Large intestine (tissue), 3 donors: ENCODE data around the gene DYNC1H1. TPM values are rescaled to one million over a fixed set of nuclear protein-coding genes. Genes with fewer than 3 reads are reported as not detected.
A peak's percentile ranks its signal among the peaks of the same experiment; 100 is the strongest.
"Not testable (repeated sequence)": the region's sequence is repeated elsewhere in the genome, so short reads cannot be mapped to it uniquely, and the experiment has no call there.

Experiments
- DNase-seq, 2 donors: peaks; one replicate each; pipeline versions ENCODE4 v3.0.0 to v3.0.0-alpha.2; 2013
- H3K27ac ChIP-seq: one replicate; pipeline ENCODE4 v1.5.1; 2013; ENCODE audit warnings: low read length
- H3K27me3 ChIP-seq: 2 replicates; pipeline ENCODE4 v1.6.1; 2013; ENCODE audit warnings: low read length; ENCODE audit not compliant: control insufficient read depth, insufficient read depth
- H3K36me3 ChIP-seq: 2 replicates; pipeline ENCODE4 v1.6.1; 2013; ENCODE audit warnings: low read length; ENCODE audit not compliant: control insufficient read depth, insufficient read depth
- H3K4me1 ChIP-seq: one replicate; pipeline ENCODE4 v1.6.1; 2013; ENCODE audit warnings: low read length; ENCODE audit not compliant: control insufficient read depth, insufficient read depth
- H3K4me3 ChIP-seq: one replicate; pipeline ENCODE4 v1.5.1; 2013; ENCODE audit warnings: low read length
- H3K9me3 ChIP-seq: one replicate; pipeline ENCODE4 v1.6.1; 2013; ENCODE audit warnings: mild to moderate bottlenecking, low read depth, low read length, moderate library complexity; ENCODE audit not compliant: control insufficient read depth
- WGBS: methylation state at CpG from one replicate; pipeline ENCODE4 v1.1.5; 2013; ENCODE audit warnings: low lambda C conversion rate; ENCODE audit not compliant: insufficient coverage; 5-methylcytosine and 5-hydroxymethylcytosine counted together
- polyA plus RNA-seq: library from polyadenylated mRNA; unstranded; fragments of 120-200 nt; gene quantifications from one replicate; pipeline ENCODE4 v1.2.1, GENCODE V29; 2013

DYNC1H1 gene
- polyA plus RNA-seq, 1 donor, result 259 TPM

DNA sequence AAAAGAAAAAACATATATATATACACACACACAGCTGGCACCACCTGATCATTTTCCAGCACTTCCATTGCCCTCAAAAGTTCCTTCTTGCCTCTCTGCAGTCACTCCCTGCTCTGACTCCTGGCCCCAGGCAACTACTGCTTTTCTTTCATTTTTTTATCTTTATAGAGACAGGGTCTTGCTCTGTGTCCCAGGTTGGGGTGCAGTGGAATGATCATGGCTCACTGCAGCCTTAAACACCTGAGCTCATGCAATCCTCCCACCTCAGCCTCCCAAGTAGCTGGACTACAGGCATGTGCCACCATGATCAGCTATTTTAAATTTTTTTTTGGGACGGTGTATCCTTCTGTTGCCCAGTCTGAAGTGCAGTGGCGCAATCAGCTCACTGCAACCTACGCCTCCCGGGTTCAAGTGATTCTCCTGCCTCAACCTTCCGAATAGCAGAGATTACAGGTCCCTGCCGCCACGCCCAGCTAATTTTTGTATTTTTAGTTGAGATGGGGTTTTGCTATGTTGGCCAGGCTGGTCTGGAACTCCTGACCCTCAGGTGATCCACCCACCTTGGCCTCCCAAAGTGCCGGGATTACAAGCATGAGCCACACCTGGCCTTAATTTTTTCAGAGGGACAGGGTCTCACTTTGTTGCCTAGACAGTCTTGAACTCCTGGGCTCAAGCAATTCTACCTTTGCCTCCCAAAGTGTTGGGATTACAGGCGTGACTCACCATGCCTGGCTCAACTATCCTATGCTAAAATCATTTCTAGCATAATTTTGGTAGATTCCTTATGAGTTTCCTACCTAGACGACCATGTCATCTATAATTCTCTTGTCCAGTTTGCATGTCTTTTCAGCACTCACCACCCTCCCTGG lies 114.7 kb downstream of the DYNC1H1 start:
- Histone ChIP-seq H3K27ac (no peak overlapping the region), H3K27me3 (no peaks in the 10 kb centered on the region), H3K4me3 (no peak overlapping the region), H3K36me3 (peaks cover 61% of the 10 kb centered on the region), H3K9me3 (no peaks in the 10 kb centered on the region), H3K4me1 (peaks cover 14% of the 10 kb centered on the region)
- no CpG with 5 or more reads among the region's 10 CpGs for WGBS
- DNase-seq, result no peak

- Histone ChIP-seq H3K4me3 (no peak overlapping the region), H3K4me1 (peaks cover 15% of the 10 kb centered on the region), H3K27ac (no peak overlapping the region), H3K36me3 (peaks cover 66% of the 10 kb centered on the region), H3K27me3 (no peaks in the 10 kb centered on the region), H3K9me3 (no peaks in the 10 kb centered on the region)
- DNase-seq, result no peak
Observed at GRCh38 chr14:102079700-102079979, 115.3 kb downstream of the DYNC1H1 start.

DNA sequence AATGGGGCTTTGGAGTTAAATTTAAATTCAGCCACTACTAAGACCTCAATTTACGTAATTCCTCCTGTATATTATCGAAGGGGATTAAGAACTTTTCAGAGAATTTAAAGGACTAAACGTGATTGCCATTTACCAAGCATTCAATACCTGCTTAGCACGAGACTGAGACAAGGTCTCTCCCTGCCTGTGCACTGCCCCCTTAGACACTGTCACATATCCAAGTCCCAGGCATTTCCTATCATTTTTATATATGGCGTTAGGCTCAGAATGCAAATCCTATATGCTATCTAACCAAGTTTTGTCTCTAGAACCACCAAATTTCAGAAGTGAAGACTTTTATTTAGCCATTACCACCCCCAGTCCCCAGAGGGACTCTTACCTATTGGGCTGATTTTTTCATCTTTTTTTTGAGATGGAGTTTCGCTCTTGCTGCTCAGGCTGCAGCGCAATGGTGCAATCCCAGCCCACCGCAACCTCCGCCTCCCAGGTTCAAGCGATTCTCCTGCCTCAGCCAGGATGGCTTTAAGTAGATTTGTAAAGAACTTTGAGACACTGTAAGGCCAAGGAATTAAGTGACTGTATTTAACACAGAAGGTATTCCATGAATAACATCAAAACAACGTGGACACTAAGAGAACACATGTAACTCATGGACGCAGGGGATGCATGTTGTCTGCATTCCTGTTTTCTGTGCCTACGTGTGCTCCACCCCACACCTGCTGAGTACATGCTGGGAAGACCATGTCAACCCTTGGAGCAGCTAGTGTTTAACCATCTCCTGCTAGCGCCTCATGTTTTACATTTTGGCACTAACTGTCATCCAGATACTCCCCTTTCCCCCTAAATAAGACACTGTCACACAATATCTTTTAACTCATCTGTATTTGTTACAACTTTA lies 116.1 kb downstream of the DYNC1H1 start:
- no peak for DNase-seq
- H3K9me3 ChIP-seq, result no peaks in the 10 kb centered on the region
- 90% methylated on average over 2 of the region's 14 CpGs for WGBS
- H3K4me3 ChIP-seq, result no peak overlapping the region
- H3K4me1 ChIP-seq, result peaks cover 21% of the 10 kb centered on the region
- no peaks in the 10 kb centered on the region for H3K27me3 ChIP-seq
- no peak overlapping the region for H3K27ac ChIP-seq
- peaks cover 74% of the 10 kb centered on the region for H3K36me3 ChIP-seq

DNA sequence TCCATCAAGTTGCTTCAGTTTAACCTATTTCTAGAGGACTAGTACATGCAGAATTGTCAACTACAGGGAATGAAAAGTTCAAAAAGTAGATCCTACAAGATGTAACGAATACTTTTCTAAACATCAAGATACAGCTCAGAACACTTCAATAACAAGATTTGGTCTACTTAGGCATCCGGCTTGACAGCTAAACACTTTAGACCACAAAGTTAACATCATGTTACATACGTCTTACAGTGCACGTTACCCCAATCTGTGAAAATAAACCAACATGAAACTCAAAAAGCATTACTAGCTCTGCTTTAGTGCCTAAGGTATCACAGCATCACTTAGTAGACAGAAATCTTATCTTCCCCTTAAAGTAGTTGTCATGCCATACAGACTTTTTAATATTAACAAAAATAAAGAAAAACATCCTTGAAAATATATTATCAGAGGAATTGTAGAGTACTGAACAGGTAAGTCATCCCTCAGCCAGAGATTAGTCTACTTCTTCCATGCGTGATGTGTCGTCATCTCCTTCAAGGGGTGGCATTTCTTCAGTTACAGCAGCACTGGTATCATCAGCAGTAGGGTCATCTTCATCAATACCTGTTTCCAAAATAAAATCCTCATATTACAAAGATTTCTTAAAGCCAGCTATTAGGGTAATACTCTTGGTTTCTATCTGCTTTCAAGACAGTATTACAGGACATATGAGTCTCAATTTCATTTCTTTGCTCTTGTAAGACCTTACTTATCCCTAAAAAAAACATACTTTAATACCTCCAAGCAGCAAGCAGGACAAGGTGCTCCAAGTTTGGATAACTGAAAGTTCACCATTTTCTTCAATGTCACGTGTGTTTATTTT lies 117.1 kb downstream of the DYNC1H1 start:
- Histone ChIP-seq H3K4me3 (no peak overlapping the region), H3K27me3 (no peaks in the 10 kb centered on the region), H3K36me3 (peaks cover 78% of the 10 kb centered on the region), H3K9me3 (no peaks in the 10 kb centered on the region), H3K27ac (no peak overlapping the region), H3K4me1 (peaks cover 21% of the 10 kb centered on the region)
- no peak for DNase-seq
- 80% methylated on average over 1 of the region's 7 CpGs for WGBS

DNA sequence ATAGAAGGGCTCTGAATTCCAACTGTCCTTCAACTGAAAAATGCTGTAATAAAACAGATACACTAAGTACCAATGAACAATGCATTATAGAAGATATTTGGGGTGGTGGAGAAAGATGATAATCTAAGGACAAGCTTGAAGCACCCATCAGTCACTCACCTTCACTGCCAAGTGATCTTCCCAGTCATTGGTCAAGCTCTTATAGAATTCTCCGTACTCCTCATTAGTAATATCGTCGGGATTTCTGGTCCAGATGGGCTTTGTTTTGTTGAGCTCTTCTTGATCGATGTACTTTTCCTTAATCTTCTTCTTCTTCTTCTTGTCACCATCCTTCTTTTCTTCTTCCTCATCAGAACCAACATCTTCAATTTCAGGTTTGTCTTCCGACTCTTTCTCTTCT lies 120.1 kb downstream of the DYNC1H1 start:
- not testable (repeated sequence) for H3K27ac ChIP-seq, H3K4me3 ChIP-seq, H3K9me3 ChIP-seq, H3K27me3 ChIP-seq, DNase-seq
- peaks cover 62% of the 10 kb centered on the region for H3K36me3 ChIP-seq
- 80% methylated on average over 5 of the region's 5 CpGs for WGBS
- peaks cover 32% of the 10 kb centered on the region for H3K4me1 ChIP-seq

GRCh38 chr14:102084931-102085330 lies 120.6 kb downstream of the DYNC1H1 start:
- no peak for DNase-seq
- Histone ChIP-seq H3K27me3 (no peaks in the 10 kb centered on the region), H3K36me3 (peaks cover 58% of the 10 kb centered on the region), H3K4me3 (peak overlapping the region; percentile 75), H3K9me3 (peaks cover 2% of the 10 kb centered on the region), H3K27ac (no peak overlapping the region), H3K4me1 (peaks cover 32% of the 10 kb centered on the region)
- WGBS, result 51% methylated on average over 2 of the region's 6 CpGs

- peak overlapping the region; percentile 93 for H3K27ac ChIP-seq
- H3K27me3 ChIP-seq, result no peaks in the 10 kb centered on the region
- peaks cover 52% of the 10 kb centered on the region for H3K36me3 ChIP-seq
- DNase-seq, result peak; percentile 18 to 55
- peaks cover 32% of the 10 kb centered on the region for H3K4me1 ChIP-seq
- peaks cover 2% of the 10 kb centered on the region for H3K9me3 ChIP-seq
- no CpG with 5 or more reads among the region's 10 CpGs for WGBS
- peak overlapping the region; percentile 75 for H3K4me3 ChIP-seq
Observed at GRCh38 chr14:102085488-102085887, 121.1 kb downstream of the DYNC1H1 start.

DNA sequence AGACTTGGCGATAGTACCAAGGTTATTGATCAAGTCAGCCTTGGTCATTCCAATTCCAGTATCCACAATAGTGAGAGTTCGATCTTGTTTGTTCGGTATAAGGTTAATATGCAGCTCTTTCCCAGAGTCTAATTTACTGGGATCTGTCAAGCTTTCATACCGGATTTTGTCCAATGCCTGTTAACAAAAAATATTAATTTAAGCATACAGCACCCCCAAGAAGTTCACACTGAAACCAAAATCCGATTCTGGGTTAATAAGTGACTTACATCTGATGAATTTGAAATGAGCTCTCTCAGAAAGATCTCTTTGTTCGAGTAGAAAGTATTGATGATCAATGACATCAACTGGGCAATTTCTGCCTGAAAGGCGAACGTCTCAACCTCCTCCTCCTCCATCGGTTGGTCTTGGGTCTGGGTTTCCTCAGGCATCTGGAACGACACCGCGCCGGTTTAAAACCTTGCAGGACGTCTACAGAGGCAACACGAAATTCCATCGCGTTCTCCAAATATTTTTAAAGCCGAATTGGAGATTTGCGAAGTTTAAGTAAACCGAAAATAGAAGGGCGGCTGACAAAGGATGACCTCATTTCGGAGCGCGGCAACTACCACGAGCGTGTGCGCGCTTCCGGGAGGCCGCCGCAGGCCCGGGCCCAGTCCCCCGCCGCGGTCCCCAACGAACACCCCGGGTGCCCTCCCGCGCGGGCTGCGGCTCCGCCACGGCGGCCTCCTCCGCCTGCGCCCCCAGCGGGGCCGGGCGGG lies 121.8 kb downstream of the DYNC1H1 start:
- Histone ChIP-seq H3K4me3 (peak overlapping the region; percentile 75), H3K9me3 (peaks cover 2% of the 10 kb centered on the region), H3K27ac (peak overlapping the region; percentile 93), H3K36me3 (peaks cover 46% of the 10 kb centered on the region), H3K4me1 (peaks cover 32% of the 10 kb centered on the region), H3K27me3 (no peaks in the 10 kb centered on the region)
- no CpG with 5 or more reads among the region's 49 CpGs for WGBS
- peak; percentile 42 to 71 for DNase-seq

GRCh38 chr14:102086709-102086971 lies 122.3 kb downstream of the DYNC1H1 start:
- Histone ChIP-seq H3K4me1 (peaks cover 32% of the 10 kb centered on the region), H3K27ac (peak overlapping the region; percentile 93), H3K27me3 (no peaks in the 10 kb centered on the region), H3K9me3 (peaks cover 2% of the 10 kb centered on the region), H3K36me3 (peaks cover 41% of the 10 kb centered on the region), H3K4me3 (peak overlapping the region; percentile 75)
- DNase-seq, result no peak
- no CpG with 5 or more reads among the region's 32 CpGs for WGBS
